Measurements from ENCODE around the gene LNX1. TPM values are rescaled to one million over a fixed set of nuclear protein-coding genes. Genes with fewer than 3 reads are reported as not detected.

The LNX1 gene
- polyA plus RNA-seq, 1 donor (not counting 4 experiments of a cell fraction or from before 2014, with no cell fraction given), result 0.22 TPM

DNA sequence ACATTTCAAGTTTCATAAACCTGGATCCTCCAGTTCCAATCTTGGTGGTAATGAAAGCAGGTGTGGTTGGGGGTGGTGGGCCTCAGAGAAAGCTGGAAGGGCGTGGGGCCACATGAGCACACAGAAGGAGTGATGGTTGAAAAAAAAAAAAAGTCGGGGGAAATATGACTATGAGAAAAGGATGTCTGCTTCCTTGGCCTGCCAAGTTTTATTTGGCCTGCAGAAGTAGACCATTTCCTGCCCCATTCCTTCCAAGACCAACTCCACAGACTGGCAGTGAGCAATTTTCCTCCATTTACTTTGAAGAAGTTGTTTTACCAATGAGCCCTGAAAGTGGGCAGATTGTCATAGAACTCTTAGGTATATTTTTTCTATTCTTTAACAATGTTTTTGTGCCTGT is 43.3 kb downstream of the LNX1 start:
- H3K9me3 ChIP-seq (ENCODE audit: control insufficient read depth, low read depth, low read length), result no peaks in the 10 kb centered on the region
- DNase-seq (ENCODE audit: low read depth, low spot score) (no peak), FAIRE-seq (no peak)
- H3K9me1 ChIP-seq (ENCODE audit: control insufficient read depth, extremely low read depth, insufficient read depth, low read length), result no peaks in the 10 kb centered on the region
- no peaks in the 10 kb centered on the region for H3K4me1 ChIP-seq (ENCODE audit: control insufficient read depth, extremely low read depth, insufficient read depth, low read length)
- no peak overlapping the region for H3K4me2 ChIP-seq (ENCODE audit: control insufficient read depth, extremely low read depth, insufficient read depth, low read depth, low read length)
- no peaks in the 10 kb centered on the region for H4K20me1 ChIP-seq (ENCODE audit: control insufficient read depth, extremely low read depth, insufficient read depth, low read length)
- H3K27me3 ChIP-seq (ENCODE audit: control insufficient read depth, extremely low read depth, insufficient read depth, low read length), result no peaks in the 10 kb centered on the region
- H3K4me3 ChIP-seq (ENCODE audit: control insufficient read depth in 2 of 3, extremely low read depth in 1 of 3, insufficient read depth in 2 of 3, low read depth in 1 of 3, low read length in 3 of 3), result no peak overlapping the region
- TF ChIP-seq EZH2 (IDR thresholded peaks at IDR 0.05; ENCODE audit: low read length), result no peak
- TF ChIP-seq, protein P1, sequence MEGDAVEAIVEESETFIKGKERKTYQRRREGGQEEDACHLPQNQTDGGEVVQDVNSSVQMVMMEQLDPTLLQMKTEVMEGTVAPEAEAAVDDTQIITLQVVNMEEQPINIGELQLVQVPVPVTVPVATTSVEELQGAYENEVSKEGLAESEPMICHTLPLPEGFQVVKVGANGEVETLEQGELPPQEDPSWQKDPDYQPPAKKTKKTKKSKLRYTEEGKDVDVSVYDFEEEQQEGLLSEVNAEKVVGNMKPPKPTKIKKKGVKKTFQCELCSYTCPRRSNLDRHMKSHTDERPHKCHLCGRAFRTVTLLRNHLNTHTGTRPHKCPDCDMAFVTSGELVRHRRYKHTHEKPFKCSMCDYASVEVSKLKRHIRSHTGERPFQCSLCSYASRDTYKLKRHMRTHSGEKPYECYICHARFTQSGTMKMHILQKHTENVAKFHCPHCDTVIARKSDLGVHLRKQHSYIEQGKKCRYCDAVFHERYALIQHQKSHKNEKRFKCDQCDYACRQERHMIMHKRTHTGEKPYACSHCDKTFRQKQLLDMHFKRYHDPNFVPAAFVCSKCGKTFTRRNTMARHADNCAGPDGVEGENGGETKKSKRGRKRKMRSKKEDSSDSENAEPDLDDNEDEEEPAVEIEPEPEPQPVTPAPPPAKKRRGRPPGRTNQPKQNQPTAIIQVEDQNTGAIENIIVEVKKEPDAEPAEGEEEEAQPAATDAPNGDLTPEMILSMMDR (optimal IDR thresholded peaks at IDR 0.05 in 1 of 3, IDR thresholded peaks at IDR 0.05 in 1 of 3, conservative IDR thresholded peaks at IDR 0.05 in 1 of 3; ENCODE audit: extremely low read depth in 1 of 3, insufficient read depth in 2 of 3, low read length in 3 of 3), result no peak
- no peak overlapping the region for H3K27ac ChIP-seq (ENCODE audit: control insufficient read depth, insufficient read depth, low read length)
- no peak overlapping the region for H2AFZ ChIP-seq (ENCODE audit: control insufficient read depth, low read length)
- no peak overlapping the region for H3K9ac ChIP-seq (ENCODE audit: control insufficient read depth, extremely low read depth, insufficient read depth, low read length)
- H3K79me2 ChIP-seq (ENCODE audit: control insufficient read depth, insufficient read depth, low read length), result no peaks in the 10 kb centered on the region
- dilution Hi-C loops (cut with MboI; ENCODE audit: extremely low pct_ligation_motif_present, low sequenced_read_pairs), result no loop called here
- no peaks in the 10 kb centered on the region for H3K36me3 ChIP-seq (ENCODE audit: control insufficient read depth in 2 of 2, extremely low read depth in 1 of 2, insufficient read depth in 2 of 2, low read length in 2 of 2)

DNA sequence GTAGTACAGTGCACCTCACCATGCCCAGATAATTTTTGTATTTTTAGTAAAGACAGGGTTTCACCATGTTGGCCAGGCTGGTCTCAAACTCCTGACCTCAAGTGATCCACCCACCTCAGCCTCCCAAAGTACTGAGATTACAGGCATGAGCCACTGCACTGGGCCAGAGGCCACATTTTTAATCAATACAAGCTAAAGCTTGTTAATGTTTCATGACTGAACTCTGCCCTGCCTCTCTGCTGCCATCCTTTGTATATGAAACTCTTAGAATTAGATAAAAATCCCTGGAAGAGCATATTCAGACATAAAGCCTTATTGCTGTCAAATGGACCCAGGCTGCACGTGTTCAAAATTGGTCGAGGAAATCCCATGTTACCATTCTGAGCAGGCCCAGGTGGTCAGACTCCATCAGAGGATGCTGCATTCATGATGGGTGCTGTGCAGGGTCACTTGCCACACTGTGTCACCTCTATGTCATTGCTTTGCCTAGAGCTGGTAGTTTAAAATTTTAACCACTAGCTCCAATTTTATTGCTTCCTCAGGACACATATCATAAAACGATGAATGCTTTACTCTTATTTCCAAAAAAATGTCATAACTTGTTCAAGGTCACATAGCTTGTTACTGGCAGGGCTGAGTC is 45.2 kb downstream of the LNX1 start:
- no peaks in the 10 kb centered on the region for H3K9me1 ChIP-seq (ENCODE audit: control insufficient read depth, extremely low read depth, insufficient read depth, low read length)
- dilution Hi-C loops (cut with MboI; ENCODE audit: extremely low pct_ligation_motif_present, low sequenced_read_pairs), result no loop called here
- FAIRE-seq (no peak), DNase-seq (ENCODE audit: low read depth, low spot score) (no peak)
- no peak overlapping the region for H3K27ac ChIP-seq (ENCODE audit: control insufficient read depth, insufficient read depth, low read length)
- TF ChIP-seq, protein P1 (optimal IDR thresholded peaks at IDR 0.05 in 1 of 3, IDR thresholded peaks at IDR 0.05 in 1 of 3, conservative IDR thresholded peaks at IDR 0.05 in 1 of 3; ENCODE audit: extremely low read depth in 1 of 3, insufficient read depth in 2 of 3, low read length in 3 of 3), result no peak
- TF ChIP-seq EZH2 (IDR thresholded peaks at IDR 0.05; ENCODE audit: low read length), result no peak
- no peaks in the 10 kb centered on the region for H4K20me1 ChIP-seq (ENCODE audit: control insufficient read depth, extremely low read depth, insufficient read depth, low read length)
- peaks cover 16% of the 10 kb centered on the region for H3K4me1 ChIP-seq (ENCODE audit: control insufficient read depth, extremely low read depth, insufficient read depth, low read length)
- H3K27me3 ChIP-seq (ENCODE audit: control insufficient read depth, extremely low read depth, insufficient read depth, low read length), result no peaks in the 10 kb centered on the region
- no peaks in the 10 kb centered on the region for H3K36me3 ChIP-seq (ENCODE audit: control insufficient read depth in 2 of 2, extremely low read depth in 1 of 2, insufficient read depth in 2 of 2, low read length in 2 of 2)
- H2AFZ ChIP-seq (ENCODE audit: control insufficient read depth, low read length), result no peak overlapping the region
- no peak overlapping the region for H3K4me3 ChIP-seq (ENCODE audit: control insufficient read depth in 2 of 3, extremely low read depth in 1 of 3, insufficient read depth in 2 of 3, low read depth in 1 of 3, low read length in 3 of 3)
- H3K4me2 ChIP-seq (ENCODE audit: control insufficient read depth, extremely low read depth, insufficient read depth, low read depth, low read length), result no peak overlapping the region
- H3K79me2 ChIP-seq (ENCODE audit: control insufficient read depth, insufficient read depth, low read length), result no peaks in the 10 kb centered on the region
- no peak overlapping the region for H3K9ac ChIP-seq (ENCODE audit: control insufficient read depth, extremely low read depth, insufficient read depth, low read length)
- H3K9me3 ChIP-seq (ENCODE audit: control insufficient read depth, low read depth, low read length), result no peaks in the 10 kb centered on the region
